ENCODE measurements around the gene GPR108.

- TF ChIP-seq CTCF (IDR thresholded peaks at IDR 0.05; ENCODE audit: insufficient read depth, low read depth, low read length) (no peak), EZH2 (IDR thresholded peaks at IDR 0.05; ENCODE audit: insufficient read depth, low read length) (no peak)
Measured at GRCh38 chr19:6765738-6766356, 28.5 kb upstream of the GPR108 start.

Data from astrocyte (in vitro differentiated cells and primary cell).